GM18951 (cell line): Measurements from ENCODE around the gene TOMM40.
"Not testable (repeated sequence)": the region's sequence is repeated elsewhere in the genome, so short reads cannot be mapped to it uniquely, and the experiment has no call there.

Experiments used
- POLR2A ChIP-seq: IDR thresholded peaks from 4 replicates; pipeline ENCODE4 v1.6.1; 2011; ENCODE audit warnings: mild to moderate bottlenecking; ENCODE audit not compliant: insufficient read length, insufficient read depth; ENCODE audit errors: extremely low read depth
- in situ Hi-C: fragments of 300-500 bp; cut with MboI; formaldehyde crosslinking; loops from one replicate; pipeline ENCODE4 v1.12.0; 2022; ENCODE audit warnings: low sequenced_read_pairs, mixed read lengths, inconsistent platforms; ENCODE audit not compliant: unreplicated experiment

TOMM40 gene

GRCh38 chr19:44878120-44878865 is 12.8 kb upstream of the TOMM40 start:
- no peak for TF ChIP-seq POLR2A
- in situ Hi-C loops = no loop called here

GRCh38 chr19:44879309-44880065 is 11.6 kb upstream of the TOMM40 start:
- in situ Hi-C loops = no loop called here
- TF ChIP-seq POLR2A = no peak

- in situ Hi-C loops = no loop called here
- TF ChIP-seq POLR2A = no peak
These were observed 9.0 kb upstream of the TOMM40 start for GRCh38 chr19:44882063-44882462.

GRCh38 chr19:44882619-44883397 is 8.2 kb upstream of the TOMM40 start:
- in situ Hi-C loops = not testable (repeated sequence)

- TF ChIP-seq POLR2A = no peak
- in situ Hi-C loops = no loop called here
These were observed 7.1 kb upstream of the TOMM40 start for GRCh38 chr19:44883922-44884321.

GRCh38 chr19:44884566-44884965 is 6.5 kb upstream of the TOMM40 start:
- no peak for TF ChIP-seq POLR2A
- in situ Hi-C loops = no loop called here

GRCh38 chr19:44886141-44886540 is 4.9 kb upstream of the TOMM40 start:
- in situ Hi-C loops = no loop called here
- TF ChIP-seq POLR2A = no peak

- in situ Hi-C loops = no loop called here
- no peak for TF ChIP-seq POLR2A
These were observed 3.4 kb upstream of the TOMM40 start for GRCh38 chr19:44887648-44888047.

- in situ Hi-C loops = not testable (repeated sequence)
These were observed 2.7 kb upstream of the TOMM40 start for GRCh38 chr19:44888335-44888734.

GRCh38 chr19:44889830-44890365 is 1.2 kb upstream of the TOMM40 start:
- TF ChIP-seq POLR2A = no peak
- in situ Hi-C loops = no loop called here

GRCh38 chr19:44890366-44891015 is 563 bp upstream of the TOMM40 start:
- peak; percentile 66 for TF ChIP-seq POLR2A
- in situ Hi-C loops = no loop called here

- no peak for TF ChIP-seq POLR2A
- in situ Hi-C loops = no loop called here
These were observed 1.9 kb downstream of the TOMM40 start for GRCh38 chr19:44892932-44893331.
